Lower lobe of right lung (tissue), 2 donors: ENCODE results near the gene ARHGAP22. TPM values are rescaled to one million over a fixed set of nuclear protein-coding genes. Genes with fewer than 3 reads are reported as not detected.
A peak's percentile ranks its signal among the peaks of the same experiment; 100 is the strongest.

Experiments
- ATAC-seq, 2 donors: fragments of 200-7000 bp; cut with Tn5 transposase; one replicate each; pipeline ENCODE4 v1.9.1; 2020 to 2022; ENCODE audit warnings: mild to moderate bottlenecking in 2 of 2, moderate library complexity in 2 of 2
- DNase-seq: peaks from one replicate; pipeline ENCODE4 v3.0.0-alpha.2; 2020
- H3K27ac ChIP-seq: fragments of 200-600 bp; one replicate; pipeline ENCODE4 v1.8.0; 2022
- H3K27me3 ChIP-seq: fragments of 200-600 bp; one replicate; pipeline ENCODE4 v1.8.0; 2022; ENCODE audit warnings: low read depth
- H3K36me3 ChIP-seq: fragments of 200-600 bp; one replicate; pipeline ENCODE4 v1.8.0; 2022; ENCODE audit warnings: mild to moderate bottlenecking
- H3K4me1 ChIP-seq: fragments of 200-600 bp; one replicate; pipeline ENCODE4 v1.8.0; 2022
- H3K4me3 ChIP-seq: fragments of 200-600 bp; one replicate; pipeline ENCODE4 v1.8.0; 2022; ENCODE audit warnings: mild to moderate bottlenecking
- H3K9me3 ChIP-seq: fragments of 200-600 bp; one replicate; pipeline ENCODE4 v1.8.0; 2022
- CTCF ChIP-seq: fragments of 200-600 bp; IDR thresholded peaks from one replicate; pipeline ENCODE4 v1.8.0; 2022; ENCODE audit warnings: antibody characterized with exemption, mild to moderate bottlenecking
- intact Hi-C: fragments of 100-400 bp; cut with DNase I; formaldehyde crosslinking; loops from one replicate; pipeline ENCODE4 v1.11.0; 2022
- total RNA-seq: library from RNA; stranded (reverse); fragmentation: NEBNext Ultra II Directional; extraction: Animal tissue kit (Norgen Biotek cat#: 25700); gene quantifications from one replicate; pipeline ENCODE4 v1.2.1, GENCODE V29; 2021
- donor health status: DM: no; HTN: yes; CAD: no; lungs with severe emphysema.

ARHGAP22 gene
- total RNA-seq, 1 donor from 2014 or later: 9.6 TPM

DNA sequence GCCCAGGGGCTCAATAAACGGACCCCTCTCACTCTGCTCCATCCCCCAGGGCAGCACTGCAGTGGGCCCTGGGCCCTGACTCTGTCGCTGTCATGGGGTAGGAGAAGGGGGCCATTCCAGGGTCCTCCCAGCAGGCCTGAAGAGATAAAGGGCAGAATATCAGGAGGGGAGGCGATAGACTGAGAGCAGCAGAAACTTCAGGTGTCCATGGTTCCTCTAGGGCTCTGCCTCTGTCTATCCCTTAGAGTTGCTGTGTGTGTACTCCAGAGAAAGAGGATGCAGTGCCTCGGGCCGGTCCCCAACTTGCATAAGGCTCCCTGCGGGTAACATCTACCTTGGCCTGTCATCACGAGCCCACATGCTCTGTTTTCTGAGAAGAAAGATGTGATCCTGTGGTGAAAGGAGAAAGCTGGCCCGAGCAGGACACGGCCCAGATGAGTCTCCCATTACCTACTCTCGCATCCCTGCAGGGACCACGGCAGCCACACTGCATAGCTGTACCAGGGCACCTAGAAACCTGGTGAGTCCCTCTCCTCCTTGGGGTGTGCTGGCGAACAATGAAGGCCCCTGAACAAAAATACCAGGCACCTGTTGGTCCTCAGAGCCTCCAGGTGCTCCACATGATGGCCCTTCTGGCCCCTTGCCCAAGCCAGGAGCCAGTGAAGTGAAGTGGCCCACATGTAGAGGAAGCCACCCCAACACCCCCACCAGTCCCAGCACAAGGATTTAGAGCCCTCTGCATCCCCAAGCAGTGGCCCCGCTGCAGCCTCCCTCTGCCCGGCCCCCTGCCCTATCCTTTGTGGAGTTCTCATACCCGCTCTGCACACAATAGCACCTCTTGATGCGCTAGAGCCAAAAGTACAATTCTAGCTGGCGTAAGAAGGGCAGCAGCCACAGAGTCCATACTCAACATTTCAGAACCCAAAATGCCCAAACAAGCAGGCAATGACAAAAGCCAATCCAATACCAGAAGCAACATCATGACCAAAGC, 106.8 kb downstream of the ARHGAP22 start:
- ATAC-seq (no peak), DNase-seq (no peak)
- Histone ChIP-seq H3K9me3 (no peaks in the 10 kb centered on the region), H3K27ac (no peak overlapping the region), H3K4me1 (peaks cover 4% of the 10 kb centered on the region), H3K27me3 (no peaks in the 10 kb centered on the region), H3K4me3 (no peak overlapping the region), H3K36me3 (no peaks in the 10 kb centered on the region)
- intact Hi-C loops: no loop called here
- TF ChIP-seq CTCF: no peak

GRCh38 chr10:48496831-48497779, 107.8 kb downstream of the ARHGAP22 start:
- no peak for TF ChIP-seq CTCF
- DNase-seq (no peak), ATAC-seq (peak in 1 of 2 donors; percentile 29)
- Histone ChIP-seq H3K27me3 (no peaks in the 10 kb centered on the region), H3K4me3 (no peak overlapping the region), H3K36me3 (no peaks in the 10 kb centered on the region), H3K4me1 (peaks cover 4% of the 10 kb centered on the region), H3K9me3 (no peaks in the 10 kb centered on the region), H3K27ac (no peak overlapping the region)
- intact Hi-C loops: no loop called here

DNA sequence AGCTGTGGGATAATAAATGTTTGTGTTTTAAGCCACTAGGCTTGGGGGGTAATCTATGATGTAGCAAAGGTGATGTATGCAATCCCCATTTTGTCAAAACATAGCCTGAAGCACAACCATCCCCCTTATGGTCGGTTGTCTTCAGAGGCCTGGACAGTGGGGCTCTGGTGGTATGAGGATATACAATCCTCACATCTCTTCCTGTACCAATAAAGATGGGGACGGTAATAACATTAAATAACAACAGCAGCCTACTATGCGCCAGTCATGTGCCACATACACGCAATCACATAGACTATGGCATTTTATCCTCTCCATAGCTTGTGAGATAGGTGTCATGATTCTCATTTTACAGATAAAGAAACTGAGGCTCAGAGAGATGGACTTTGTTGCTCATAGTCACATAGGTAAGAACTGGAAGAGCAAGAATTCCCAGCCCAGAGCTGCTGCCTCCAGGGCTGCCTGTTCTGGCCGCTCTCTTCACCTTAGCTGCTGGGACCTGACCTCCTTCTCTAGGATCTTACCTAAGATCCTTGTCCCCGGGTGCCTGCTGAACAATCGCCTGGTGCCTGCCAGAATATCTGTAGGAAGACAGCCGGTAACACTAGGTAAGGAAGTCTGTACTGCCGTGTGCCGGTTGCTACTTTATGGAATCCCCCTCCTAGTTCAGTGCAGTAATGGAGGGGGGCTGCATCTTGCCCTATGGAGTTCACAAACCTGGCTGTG, 108.6 kb downstream of the ARHGAP22 start:
- Histone ChIP-seq H3K27ac (no peak overlapping the region), H3K9me3 (no peaks in the 10 kb centered on the region), H3K4me1 (no peaks in the 10 kb centered on the region), H3K36me3 (no peaks in the 10 kb centered on the region), H3K4me3 (no peak overlapping the region), H3K27me3 (no peaks in the 10 kb centered on the region)
- no peak for TF ChIP-seq CTCF
- DNase-seq (no peak), ATAC-seq (no peak)
- intact Hi-C loops: no loop called here

GRCh38 chr10:48495282-48496045, 109.4 kb downstream of the ARHGAP22 start:
- Histone ChIP-seq H3K27ac (no peak overlapping the region), H3K27me3 (no peaks in the 10 kb centered on the region), H3K4me3 (no peak overlapping the region), H3K9me3 (no peaks in the 10 kb centered on the region), H3K36me3 (no peaks in the 10 kb centered on the region), H3K4me1 (no peaks in the 10 kb centered on the region)
- DNase-seq: no peak
- ATAC-seq: no peak
- intact Hi-C loops: no loop called here
- no peak for TF ChIP-seq CTCF
